Measurements from ENCODE around the gene AMBP. TPM values are rescaled to one million over a fixed set of nuclear protein-coding genes. Genes with fewer than 3 reads are reported as not detected.
A peak's percentile ranks its signal among the peaks of the same experiment; 100 is the strongest.

The AMBP gene
- total RNA-seq, 1 donor from 2014 or later: 6,364 TPM

GRCh38 chr9:114035221-114035844, 42.8 kb downstream of the AMBP start:
- DNase-seq (ENCODE audit: low spot score) (peak; percentile 38), ATAC-seq (no peak)

GRCh38 chr9:114034661-114035062, 43.4 kb downstream of the AMBP start:
- peak; percentile 33 for DNase-seq (ENCODE audit: low spot score)
- no peak for ATAC-seq

GRCh38 chr9:114034196-114034595, 43.9 kb downstream of the AMBP start:
- ATAC-seq: no peak
- peak; percentile 38 for DNase-seq (ENCODE audit: low spot score)

DNA sequence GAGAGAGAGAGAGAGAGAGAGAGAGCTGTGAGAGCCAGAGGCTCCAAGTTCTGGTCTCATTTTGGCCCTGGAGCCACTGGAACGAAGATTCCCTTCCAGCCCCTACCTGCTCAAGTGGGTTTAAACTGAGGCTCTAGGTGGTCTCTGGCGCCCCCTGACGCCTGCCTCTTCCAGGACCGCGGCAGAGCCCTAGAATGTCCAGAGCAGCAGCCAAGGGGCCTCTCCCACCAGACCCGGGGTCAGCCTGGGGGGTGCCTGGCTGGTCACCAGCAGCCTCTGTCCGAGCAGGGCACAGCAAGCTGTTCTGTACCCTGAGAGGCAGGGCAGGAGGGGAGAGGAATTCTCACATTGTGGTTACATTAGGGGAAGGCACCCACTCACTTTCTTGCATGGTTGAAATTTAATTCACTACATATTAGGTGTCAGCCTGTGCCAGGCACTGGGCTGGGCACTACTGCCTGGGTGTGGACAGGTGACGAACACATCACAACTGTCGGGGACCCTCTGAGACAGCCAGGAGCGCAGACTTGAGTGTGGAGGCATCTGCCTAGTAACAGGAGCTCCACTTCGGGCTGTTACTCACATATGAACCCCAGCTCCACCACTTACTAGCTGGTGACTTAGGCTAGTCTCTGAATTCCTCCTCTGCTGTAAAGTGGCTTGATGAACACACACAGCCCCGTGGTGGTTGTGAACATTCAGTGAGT, 44.5 kb downstream of the AMBP start:
- peak; percentile 61 for ATAC-seq
- peak; percentile 47 for DNase-seq (ENCODE audit: low spot score)

- DNase-seq (ENCODE audit: low spot score) (peak; percentile 38), ATAC-seq (no peak)
These were observed 45.9 kb downstream of the AMBP start for GRCh38 chr9:114031948-114032840.

- DNase-seq (ENCODE audit: low spot score): peak; percentile 18
- no peak for ATAC-seq
These were observed 47.0 kb downstream of the AMBP start for GRCh38 chr9:114031037-114031630.

GRCh38 chr9:114030364-114030763, 47.7 kb downstream of the AMBP start:
- DNase-seq (ENCODE audit: low spot score): peak; percentile 24
- ATAC-seq: no peak

GRCh38 chr9:114029311-114030170, 48.6 kb downstream of the AMBP start:
- ATAC-seq (no peak), DNase-seq (ENCODE audit: low spot score) (peak; percentile 28)

GRCh38 chr9:114028646-114029045, 49.5 kb downstream of the AMBP start:
- no peak for ATAC-seq
- DNase-seq (ENCODE audit: low spot score): peak; percentile 38

GRCh38 chr9:114027863-114028465, 50.1 kb downstream of the AMBP start:
- DNase-seq (ENCODE audit: low spot score): peak; percentile 12
- no peak for ATAC-seq

DNA sequence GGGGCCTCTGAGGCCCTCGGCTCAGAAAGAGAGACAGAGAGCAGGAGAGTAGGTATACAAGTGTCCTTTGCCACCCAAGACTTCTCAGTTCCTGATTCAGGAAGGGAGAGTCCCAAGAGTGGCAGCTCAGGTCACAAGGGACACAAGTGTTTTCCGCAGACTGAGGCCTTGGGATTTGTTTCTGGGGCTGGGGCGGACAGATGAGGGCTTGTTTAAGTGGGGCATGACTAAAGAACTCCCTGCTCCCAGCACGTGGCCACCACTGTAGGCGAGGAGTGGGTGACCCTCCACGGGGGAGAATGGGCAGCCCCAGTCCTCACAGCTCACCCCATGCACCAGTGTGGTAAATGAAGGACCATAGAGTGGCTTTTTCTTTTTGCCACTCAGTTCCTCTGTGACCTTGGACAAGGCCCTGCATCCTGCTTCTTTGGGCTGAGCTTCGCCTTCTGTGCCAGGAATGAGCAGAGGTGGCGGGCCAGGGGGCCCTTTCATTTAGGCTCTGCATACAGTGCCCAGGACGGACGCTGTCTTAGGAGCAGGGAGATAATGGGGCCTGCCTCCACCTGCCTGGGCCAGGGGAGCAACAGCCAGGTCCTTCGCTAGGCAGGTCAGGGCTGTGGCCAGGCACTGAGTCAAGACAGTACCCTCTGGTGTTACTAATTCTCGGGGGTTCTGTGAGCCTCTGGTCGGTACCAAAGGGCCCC, 50.8 kb downstream of the AMBP start:
- ATAC-seq: no peak
- DNase-seq (ENCODE audit: low spot score): peak; percentile 29

- DNase-seq (ENCODE audit: low spot score) (peak; percentile 22), ATAC-seq (no peak)
These were observed 51.8 kb downstream of the AMBP start for GRCh38 chr9:114026335-114026734.

- peak; percentile 51 for ATAC-seq
- DNase-seq (ENCODE audit: low spot score): peak; percentile 37
These were observed 52.3 kb downstream of the AMBP start for GRCh38 chr9:114025760-114026159.

DNA sequence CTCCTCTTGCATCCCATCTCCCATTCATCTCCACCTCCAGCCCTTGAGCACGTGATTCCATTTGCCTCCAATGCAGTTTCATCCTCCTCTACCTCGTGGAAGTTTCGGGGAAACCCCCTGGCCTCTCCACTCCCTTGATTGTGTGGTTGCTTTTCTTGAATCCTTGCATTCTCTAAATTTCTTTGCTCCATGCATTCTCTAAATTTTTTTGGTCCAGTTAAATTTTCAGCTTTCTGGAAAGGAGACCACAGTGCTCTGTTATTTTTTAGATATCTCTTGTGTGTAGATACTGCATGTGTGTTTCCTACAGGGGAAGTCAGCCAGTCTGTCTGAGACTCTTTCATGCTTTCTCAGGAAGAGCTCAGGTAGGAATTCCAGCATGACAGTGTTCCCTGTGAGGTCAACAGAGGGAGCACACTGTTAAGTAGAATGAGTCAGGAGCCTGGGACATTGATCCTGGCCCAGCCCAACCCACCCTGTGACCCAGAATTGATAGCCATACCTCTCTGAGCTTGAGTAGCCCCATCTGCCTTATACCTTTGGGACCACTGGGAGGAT, 52.8 kb downstream of the AMBP start:
- no peak for ATAC-seq

DNA sequence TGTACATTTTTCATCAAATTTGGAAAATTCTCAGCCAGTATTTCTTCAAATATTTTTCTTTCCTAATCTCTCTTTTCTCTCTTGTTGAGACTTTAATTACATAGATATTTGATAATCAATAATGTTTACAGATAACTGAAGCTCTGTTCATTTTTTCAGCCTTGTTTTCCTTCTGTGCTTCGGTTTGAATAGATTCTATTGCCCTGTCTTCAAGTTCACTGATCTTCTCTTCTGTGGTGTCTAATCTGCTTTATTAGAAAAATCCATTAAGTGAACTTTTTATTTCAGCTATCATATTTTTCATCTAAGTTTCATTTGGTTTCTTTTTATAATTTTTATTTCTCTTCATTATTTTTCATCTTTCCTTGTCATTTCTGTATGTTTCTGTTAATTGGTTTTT, 54.1 kb downstream of the AMBP start:
- no peak for ATAC-seq
- DNase-seq (ENCODE audit: low spot score): no peak

More for the DNA sequence above, 52.8 kb downstream of the AMBP start:
- DNase-seq (ENCODE audit: low spot score): peak; percentile 11

- no peak for ATAC-seq
These were observed 56.5 kb downstream of the AMBP start for GRCh38 chr9:114021578-114021977.

GRCh38 chr9:114017741-114018715, 60.1 kb downstream of the AMBP start:
- DNase-seq (ENCODE audit: low spot score) (peak; percentile 30), ATAC-seq (no peak)

More at GRCh38 chr9:114021578-114021977, 56.5 kb downstream of the AMBP start:
- DNase-seq (ENCODE audit: low spot score): no peak
